Measurements from ENCODE around the gene TTC7B.

The TTC7B gene

DNA sequence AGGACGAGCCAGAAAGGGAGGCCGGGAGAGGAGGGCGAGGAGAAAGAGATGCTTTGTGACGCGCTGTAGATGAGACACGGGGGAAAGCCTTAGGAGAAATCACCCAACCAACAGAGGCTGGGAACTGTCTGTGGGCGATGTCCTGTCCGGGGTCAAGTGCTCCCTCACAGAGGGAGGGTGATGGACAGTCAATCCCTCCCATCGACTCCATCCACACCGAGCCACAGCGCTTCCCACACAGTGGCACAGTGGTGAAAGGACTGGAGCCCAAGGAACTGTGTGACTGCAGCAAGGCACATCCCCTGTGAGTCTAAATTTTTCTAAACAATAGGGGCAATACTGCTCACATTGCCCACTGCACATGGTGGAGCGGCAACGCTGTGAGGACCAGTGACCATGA is 89.1 kb downstream of the TTC7B start:
- H3K4me3 ChIP-seq (replicated peaks; ENCODE audit: insufficient read depth, low read length): no peak overlapping the region
- no peaks in the 10 kb centered on the region for H3K27me3 ChIP-seq (ENCODE audit: insufficient read depth, poor library complexity, severe bottlenecking)
- DNase-seq (ENCODE audit: low read depth in 1 of 2, low spot score in 1 of 2): no peak
- no peak overlapping the region for H3K27ac ChIP-seq (replicated peaks)
- TF ChIP-seq GABPA (IDR thresholded peaks at IDR 0.05; ENCODE audit: low read depth) (no peak), SPI1 (IDR thresholded peaks at IDR 0.05; ENCODE audit: borderline replicate concordance, low read depth) (no peak), POLR2AphosphoS5 (IDR thresholded peaks at IDR 0.05; ENCODE audit: low read depth) (no peak)
- TF ChIP-seq, protein P1, sequence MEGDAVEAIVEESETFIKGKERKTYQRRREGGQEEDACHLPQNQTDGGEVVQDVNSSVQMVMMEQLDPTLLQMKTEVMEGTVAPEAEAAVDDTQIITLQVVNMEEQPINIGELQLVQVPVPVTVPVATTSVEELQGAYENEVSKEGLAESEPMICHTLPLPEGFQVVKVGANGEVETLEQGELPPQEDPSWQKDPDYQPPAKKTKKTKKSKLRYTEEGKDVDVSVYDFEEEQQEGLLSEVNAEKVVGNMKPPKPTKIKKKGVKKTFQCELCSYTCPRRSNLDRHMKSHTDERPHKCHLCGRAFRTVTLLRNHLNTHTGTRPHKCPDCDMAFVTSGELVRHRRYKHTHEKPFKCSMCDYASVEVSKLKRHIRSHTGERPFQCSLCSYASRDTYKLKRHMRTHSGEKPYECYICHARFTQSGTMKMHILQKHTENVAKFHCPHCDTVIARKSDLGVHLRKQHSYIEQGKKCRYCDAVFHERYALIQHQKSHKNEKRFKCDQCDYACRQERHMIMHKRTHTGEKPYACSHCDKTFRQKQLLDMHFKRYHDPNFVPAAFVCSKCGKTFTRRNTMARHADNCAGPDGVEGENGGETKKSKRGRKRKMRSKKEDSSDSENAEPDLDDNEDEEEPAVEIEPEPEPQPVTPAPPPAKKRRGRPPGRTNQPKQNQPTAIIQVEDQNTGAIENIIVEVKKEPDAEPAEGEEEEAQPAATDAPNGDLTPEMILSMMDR (IDR thresholded peaks at IDR 0.05; ENCODE audit: insufficient read depth, low read length): no peak
- TF ChIP-seq, protein P2, sequence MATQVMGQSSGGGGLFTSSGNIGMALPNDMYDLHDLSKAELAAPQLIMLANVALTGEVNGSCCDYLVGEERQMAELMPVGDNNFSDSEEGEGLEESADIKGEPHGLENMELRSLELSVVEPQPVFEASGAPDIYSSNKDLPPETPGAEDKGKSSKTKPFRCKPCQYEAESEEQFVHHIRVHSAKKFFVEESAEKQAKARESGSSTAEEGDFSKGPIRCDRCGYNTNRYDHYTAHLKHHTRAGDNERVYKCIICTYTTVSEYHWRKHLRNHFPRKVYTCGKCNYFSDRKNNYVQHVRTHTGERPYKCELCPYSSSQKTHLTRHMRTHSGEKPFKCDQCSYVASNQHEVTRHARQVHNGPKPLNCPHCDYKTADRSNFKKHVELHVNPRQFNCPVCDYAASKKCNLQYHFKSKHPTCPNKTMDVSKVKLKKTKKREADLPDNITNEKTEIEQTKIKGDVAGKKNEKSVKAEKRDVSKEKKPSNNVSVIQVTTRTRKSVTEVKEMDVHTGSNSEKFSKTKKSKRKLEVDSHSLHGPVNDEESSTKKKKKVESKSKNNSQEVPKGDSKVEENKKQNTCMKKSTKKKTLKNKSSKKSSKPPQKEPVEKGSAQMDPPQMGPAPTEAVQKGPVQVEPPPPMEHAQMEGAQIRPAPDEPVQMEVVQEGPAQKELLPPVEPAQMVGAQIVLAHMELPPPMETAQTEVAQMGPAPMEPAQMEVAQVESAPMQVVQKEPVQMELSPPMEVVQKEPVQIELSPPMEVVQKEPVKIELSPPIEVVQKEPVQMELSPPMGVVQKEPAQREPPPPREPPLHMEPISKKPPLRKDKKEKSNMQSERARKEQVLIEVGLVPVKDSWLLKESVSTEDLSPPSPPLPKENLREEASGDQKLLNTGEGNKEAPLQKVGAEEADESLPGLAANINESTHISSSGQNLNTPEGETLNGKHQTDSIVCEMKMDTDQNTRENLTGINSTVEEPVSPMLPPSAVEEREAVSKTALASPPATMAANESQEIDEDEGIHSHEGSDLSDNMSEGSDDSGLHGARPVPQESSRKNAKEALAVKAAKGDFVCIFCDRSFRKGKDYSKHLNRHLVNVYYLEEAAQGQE (IDR thresholded peaks at IDR 0.05; ENCODE audit: insufficient replicate concordance, low read depth): no peak

DNA sequence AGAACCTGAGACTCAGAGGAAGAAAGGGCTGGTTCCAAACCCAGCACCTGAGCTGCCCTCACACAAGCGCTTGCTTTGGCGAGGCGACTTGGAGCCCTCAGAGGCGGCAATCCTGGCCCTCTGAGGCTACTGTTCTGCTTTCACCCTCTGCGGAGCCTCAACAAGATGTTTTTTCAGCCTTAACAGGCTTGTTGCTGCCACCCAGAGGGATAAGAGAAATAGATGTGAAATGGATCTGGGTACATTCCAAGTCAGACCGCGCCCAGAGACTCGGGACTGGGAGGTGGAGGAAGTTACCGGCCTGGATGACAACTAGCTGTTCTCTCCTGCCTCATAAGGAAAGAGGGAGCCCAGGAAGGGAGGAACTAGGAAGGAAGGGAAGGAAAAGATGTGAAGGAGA is 89.6 kb downstream of the TTC7B start:
- TF ChIP-seq, protein P2 (IDR thresholded peaks at IDR 0.05; ENCODE audit: insufficient replicate concordance, low read depth): no peak
- TF ChIP-seq, protein P1 (IDR thresholded peaks at IDR 0.05; ENCODE audit: insufficient read depth, low read length): no peak
- TF ChIP-seq POLR2AphosphoS5 (IDR thresholded peaks at IDR 0.05; ENCODE audit: low read depth): no peak
- TF ChIP-seq GABPA (IDR thresholded peaks at IDR 0.05; ENCODE audit: low read depth): no peak
- TF ChIP-seq SPI1 (IDR thresholded peaks at IDR 0.05; ENCODE audit: borderline replicate concordance, low read depth): no peak
- no peaks in the 10 kb centered on the region for H3K27me3 ChIP-seq (ENCODE audit: insufficient read depth, poor library complexity, severe bottlenecking)
- H3K4me3 ChIP-seq (replicated peaks; ENCODE audit: insufficient read depth, low read length): no peak overlapping the region
- DNase-seq (ENCODE audit: low read depth in 1 of 2, low spot score in 1 of 2): peak in 1 of 2 experiments; percentile 30
- H3K27ac ChIP-seq (replicated peaks): no peak overlapping the region

DNA sequence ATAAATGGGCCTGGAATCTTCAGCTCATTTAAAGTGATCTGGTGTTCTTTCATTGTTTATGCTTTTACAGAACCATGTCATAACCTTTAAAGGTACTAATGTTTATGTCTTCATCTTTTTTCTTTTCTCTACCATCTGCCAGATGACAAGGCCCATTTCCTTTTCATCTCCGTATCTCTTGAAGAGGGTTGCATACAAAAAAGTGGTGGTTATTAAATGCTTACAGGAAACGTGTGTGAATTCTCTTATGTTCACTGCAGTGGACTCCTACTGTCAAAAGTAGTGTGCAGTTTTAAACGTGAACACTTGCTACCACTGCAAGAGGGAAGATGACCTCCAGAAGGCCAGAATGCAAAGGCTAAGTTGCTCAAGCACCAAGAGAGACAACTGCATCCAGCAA is 91.4 kb downstream of the TTC7B start:
- no peak for DNase-seq (ENCODE audit: low read depth in 1 of 2, low spot score in 1 of 2)
- Histone ChIP-seq H3K27ac (replicated peaks) (no peak overlapping the region), H3K4me3 (replicated peaks; ENCODE audit: insufficient read depth, low read length) (no peak overlapping the region), H3K27me3 (ENCODE audit: insufficient read depth, poor library complexity, severe bottlenecking) (no peaks in the 10 kb centered on the region)
- TF ChIP-seq SPI1 (IDR thresholded peaks at IDR 0.05; ENCODE audit: borderline replicate concordance, low read depth) (no peak), POLR2AphosphoS5 (IDR thresholded peaks at IDR 0.05; ENCODE audit: low read depth) (no peak), GABPA (IDR thresholded peaks at IDR 0.05; ENCODE audit: low read depth) (no peak)
- TF ChIP-seq, protein P2 (IDR thresholded peaks at IDR 0.05; ENCODE audit: insufficient replicate concordance, low read depth): no peak
- TF ChIP-seq, protein P1 (IDR thresholded peaks at IDR 0.05; ENCODE audit: insufficient read depth, low read length): no peak

All from HL-60 (cell line).